ENCODE results near the gene MAT1A.
"Not testable (repeated sequence)": the region's sequence is repeated elsewhere in the genome, so short reads cannot be mapped to it uniquely, and the experiment has no call there.

The MAT1A gene

DNA sequence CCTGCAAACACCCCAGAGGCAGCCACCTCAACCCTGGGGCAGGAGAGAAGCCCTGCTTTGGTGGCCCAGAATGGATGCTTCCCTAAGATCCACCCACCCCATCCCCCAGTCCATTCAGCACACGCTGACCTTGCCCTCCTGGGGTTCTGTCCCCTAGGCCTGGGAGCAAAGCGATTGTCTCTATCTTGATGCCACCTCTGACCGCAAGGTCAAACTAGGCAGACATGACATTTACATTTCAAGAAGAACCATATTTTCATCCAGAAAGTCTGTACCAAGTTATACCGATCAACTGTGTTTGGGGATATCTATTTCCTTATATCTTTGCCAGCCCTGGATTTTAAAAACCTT is 23.0 kb downstream of the MAT1A start:
- DNase-seq (ENCODE audit: low spot score): no peak
- Histone ChIP-seq H3K4me3 (no peak overlapping the region), H3K27ac (no peak overlapping the region)
- TF ChIP-seq, protein P1, sequence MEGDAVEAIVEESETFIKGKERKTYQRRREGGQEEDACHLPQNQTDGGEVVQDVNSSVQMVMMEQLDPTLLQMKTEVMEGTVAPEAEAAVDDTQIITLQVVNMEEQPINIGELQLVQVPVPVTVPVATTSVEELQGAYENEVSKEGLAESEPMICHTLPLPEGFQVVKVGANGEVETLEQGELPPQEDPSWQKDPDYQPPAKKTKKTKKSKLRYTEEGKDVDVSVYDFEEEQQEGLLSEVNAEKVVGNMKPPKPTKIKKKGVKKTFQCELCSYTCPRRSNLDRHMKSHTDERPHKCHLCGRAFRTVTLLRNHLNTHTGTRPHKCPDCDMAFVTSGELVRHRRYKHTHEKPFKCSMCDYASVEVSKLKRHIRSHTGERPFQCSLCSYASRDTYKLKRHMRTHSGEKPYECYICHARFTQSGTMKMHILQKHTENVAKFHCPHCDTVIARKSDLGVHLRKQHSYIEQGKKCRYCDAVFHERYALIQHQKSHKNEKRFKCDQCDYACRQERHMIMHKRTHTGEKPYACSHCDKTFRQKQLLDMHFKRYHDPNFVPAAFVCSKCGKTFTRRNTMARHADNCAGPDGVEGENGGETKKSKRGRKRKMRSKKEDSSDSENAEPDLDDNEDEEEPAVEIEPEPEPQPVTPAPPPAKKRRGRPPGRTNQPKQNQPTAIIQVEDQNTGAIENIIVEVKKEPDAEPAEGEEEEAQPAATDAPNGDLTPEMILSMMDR (IDR thresholded peaks at IDR 0.05): no peak

DNA sequence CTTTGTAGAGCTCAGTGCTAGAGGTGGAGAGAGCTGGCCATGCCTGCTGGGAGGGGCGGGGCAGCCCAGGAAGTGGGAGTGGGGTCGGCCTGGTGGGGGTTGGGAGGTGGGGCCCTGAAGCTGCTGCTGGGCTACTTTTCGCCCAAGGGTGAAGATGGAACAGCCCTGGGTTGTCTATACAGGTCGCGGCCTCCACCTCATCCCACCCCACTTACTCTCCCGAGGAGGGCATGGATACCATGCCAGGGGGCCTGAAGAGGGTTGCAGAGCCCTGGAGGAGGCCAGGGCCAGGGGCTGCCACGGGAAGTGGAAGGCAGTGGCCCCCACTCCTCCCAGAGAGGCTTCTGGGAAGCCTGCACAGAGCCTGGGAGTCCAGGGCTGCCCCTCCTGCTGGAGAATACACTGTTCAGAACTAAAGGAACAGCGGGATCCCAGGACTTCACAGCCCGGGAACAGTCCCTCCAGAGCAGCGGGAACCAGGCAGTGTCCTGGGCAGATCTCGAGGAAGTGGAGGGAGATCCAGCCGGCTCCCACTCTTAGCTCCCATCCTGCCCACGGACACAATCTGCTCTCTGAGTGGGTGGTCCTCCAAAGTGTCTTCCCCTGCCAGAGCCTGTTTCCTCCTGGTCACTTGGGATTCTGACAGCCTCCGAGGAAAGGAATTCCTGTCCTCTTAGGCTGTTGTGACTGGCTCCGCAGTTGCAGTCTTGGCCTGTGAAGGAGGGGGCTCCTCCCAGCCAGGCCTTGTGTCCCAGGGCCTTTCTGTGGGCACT is 23.5 kb downstream of the MAT1A start:
- Histone ChIP-seq H3K4me3 (no peak overlapping the region), H3K27ac (no peak overlapping the region)
- TF ChIP-seq, protein P1 (IDR thresholded peaks at IDR 0.05): no peak
- peak; percentile 67 for DNase-seq (ENCODE audit: low spot score)

GRCh38 chr10:80264081-80265056 is 25.1 kb downstream of the MAT1A start:
- Histone ChIP-seq H3K4me3 (no peak overlapping the region), H3K27ac (no peak overlapping the region)
- DNase-seq (ENCODE audit: low spot score): peak; percentile 68
- TF ChIP-seq, protein P1 (IDR thresholded peaks at IDR 0.05): no peak

DNA sequence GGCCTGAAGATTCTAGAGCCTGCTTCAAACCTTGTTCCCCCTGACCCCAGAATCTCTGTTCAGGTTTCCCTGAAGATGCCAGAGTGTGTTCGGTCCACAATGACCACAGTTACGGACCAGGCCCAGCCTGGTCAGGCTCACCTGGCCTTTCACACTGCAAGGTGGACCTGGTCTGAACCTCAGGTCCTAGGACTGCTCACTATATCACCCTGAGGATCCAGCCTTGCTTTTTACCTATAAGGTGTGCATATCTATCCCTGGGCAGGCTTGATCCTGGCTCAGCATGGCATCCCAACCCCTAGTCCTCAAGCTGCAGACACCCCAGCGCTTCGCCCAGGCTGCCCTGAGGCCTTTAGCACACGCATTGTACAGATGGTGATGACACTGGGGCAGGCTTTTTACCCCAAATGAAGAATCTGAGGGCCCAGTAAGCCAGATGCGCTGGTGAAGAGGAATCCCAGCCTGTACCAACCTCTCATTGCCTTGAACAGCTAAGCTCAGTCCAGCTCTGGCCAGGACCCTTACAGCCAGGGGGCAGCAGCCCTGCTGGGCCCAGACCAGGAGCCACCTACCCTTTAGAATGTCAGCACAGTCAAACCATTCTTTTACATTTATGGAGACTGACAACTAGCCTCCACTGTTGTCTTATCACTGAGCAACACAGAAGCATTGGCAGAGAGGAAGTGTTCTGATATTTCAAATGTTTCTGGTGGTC is 28.0 kb downstream of the MAT1A start:
- no peak for DNase-seq (ENCODE audit: low spot score)
- H3K4me3 ChIP-seq: no peak overlapping the region
- TF ChIP-seq, protein P1 (IDR thresholded peaks at IDR 0.05): no peak
- no peak overlapping the region for H3K27ac ChIP-seq

- DNase-seq (ENCODE audit: low spot score): no peak
- H3K27ac ChIP-seq: no peak overlapping the region
- TF ChIP-seq, protein P1 (IDR thresholded peaks at IDR 0.05): peak; percentile 80
- no peak overlapping the region for H3K4me3 ChIP-seq
Measured at GRCh38 chr10:80260295-80261243, 28.9 kb downstream of the MAT1A start.

GRCh38 chr10:80259405-80259871 is 30.0 kb downstream of the MAT1A start:
- Histone ChIP-seq H3K4me3 (no peak overlapping the region), H3K27ac (no peak overlapping the region)
- TF ChIP-seq, protein P1 (IDR thresholded peaks at IDR 0.05): no peak
- DNase-seq (ENCODE audit: low spot score): no peak

DNA sequence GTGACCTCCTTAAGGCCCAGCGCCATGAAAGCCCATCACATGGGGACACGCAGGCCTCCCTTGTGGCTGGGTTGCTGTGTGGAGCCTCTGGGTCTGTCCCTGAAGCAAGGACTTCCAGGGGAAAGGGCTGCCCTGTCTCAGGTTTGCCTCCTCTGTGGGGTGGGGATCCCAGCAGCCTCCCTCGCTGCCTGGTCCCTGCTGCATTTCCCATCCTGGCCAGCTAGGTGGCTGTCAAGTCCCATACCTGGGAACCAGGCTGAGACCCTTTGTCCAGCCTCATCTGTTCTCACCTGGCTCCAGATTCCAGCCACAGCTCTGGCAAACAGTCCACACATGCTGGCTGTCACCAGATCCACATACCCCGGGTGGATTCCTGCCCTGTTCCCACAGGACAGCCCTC is 32.7 kb downstream of the MAT1A start:
- H3K4me3 ChIP-seq, H3K27ac ChIP-seq: not testable (repeated sequence)
- DNase-seq (ENCODE audit: low spot score): peak; percentile 64

DNA sequence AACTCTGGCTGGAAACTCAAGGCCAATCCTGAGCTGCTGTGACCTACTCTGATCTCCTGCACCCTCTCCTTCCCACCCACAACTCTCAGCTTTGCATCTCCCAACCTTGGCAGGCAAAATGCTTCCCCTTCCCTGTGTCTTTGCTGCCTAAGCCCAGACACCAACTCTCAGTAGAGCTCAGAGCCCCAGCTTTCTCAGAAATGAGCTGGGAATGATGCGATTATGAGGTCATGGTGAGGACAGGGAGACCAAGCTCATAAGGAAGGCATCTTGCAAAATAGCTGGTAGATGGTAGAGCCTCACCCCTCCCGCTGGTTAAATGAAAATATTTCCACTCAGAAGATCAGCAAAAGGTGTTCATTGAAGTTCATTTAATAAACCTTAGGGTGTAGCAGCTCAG is 34.7 kb downstream of the MAT1A start:
- H3K4me3 ChIP-seq; DNase-seq (ENCODE audit: low spot score); H3K27ac ChIP-seq: not testable (repeated sequence)

DNA sequence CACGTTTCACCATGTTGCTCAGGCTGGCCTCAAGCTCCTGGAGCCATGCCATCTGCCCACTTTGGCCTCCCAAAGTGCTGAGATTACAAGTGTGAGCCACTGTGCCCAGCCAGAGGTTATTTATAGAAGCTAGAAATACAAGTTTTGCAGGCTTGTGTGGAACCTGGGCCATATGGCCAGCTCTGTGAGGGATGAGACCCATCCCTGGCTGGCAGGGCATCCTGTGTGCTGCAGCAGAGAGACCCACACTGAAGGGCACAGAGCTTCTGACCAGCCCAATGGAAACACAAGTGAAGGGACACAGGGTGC is 35.5 kb downstream of the MAT1A start:
- not testable (repeated sequence) for DNase-seq (ENCODE audit: low spot score); H3K27ac ChIP-seq; H3K4me3 ChIP-seq

Data from coronary artery (tissue), 2 donors.